ENCODE measurements around the gene PTTG1.

The PTTG1 gene

DNA sequence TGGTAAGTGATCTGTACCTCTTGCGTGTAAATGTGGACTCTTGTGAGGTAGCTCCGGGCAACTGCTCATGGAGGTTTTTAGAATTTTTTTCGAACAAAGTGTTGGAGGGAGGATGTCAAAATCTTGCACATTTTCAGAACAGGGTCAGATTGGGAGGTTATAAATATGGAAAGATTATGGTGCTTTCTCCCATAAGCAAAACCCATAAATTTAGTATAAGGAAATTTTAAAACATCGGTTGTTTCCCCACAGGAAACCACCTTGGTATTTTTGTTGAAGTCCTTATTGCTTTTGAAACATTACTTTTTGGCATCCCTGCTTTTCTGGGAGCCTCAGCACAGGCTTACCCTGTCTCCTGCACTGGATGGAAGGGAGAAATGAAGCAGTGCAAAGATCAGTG lies 33.9 kb downstream of the PTTG1 start:
- DNase-seq (ENCODE audit: low read depth): no peak

DNA sequence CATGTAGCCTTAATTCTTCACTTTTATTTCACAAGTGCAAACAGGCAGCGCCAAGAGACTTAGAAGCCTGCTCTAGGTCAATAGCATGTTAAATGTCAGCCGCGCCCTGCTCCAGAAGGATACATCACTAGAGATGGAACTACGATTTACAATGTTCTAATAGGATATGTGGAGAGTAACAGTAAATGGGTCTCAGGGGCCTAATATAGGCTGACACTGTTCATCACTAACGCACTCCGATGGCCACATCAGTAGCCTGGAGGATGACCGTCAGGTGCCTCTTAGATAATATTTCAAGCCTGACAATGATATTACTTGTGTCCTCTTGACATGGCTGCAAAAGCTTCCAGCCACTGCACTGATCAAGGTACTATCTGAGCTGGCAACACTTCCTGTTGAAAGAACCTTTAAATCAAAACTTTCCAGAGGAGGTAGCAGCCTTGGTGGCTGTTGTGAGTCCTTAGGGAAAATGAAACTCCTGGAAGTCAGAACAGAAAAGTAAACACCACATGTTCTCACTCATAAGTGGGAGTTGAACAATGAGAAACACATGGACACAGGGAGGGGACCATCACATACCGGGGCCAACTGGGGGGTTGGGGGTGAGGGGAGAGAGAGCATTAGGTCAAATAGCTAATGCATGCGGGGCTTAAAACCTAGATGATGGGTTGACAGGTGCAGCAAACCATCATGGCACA lies 35.0 kb downstream of the PTTG1 start:
- DNase-seq (ENCODE audit: low read depth): no peak

- DNase-seq (ENCODE audit: low read depth): no peak
Observed at GRCh38 chr5:160457252-160457651, 35.6 kb downstream of the PTTG1 start.

DNA sequence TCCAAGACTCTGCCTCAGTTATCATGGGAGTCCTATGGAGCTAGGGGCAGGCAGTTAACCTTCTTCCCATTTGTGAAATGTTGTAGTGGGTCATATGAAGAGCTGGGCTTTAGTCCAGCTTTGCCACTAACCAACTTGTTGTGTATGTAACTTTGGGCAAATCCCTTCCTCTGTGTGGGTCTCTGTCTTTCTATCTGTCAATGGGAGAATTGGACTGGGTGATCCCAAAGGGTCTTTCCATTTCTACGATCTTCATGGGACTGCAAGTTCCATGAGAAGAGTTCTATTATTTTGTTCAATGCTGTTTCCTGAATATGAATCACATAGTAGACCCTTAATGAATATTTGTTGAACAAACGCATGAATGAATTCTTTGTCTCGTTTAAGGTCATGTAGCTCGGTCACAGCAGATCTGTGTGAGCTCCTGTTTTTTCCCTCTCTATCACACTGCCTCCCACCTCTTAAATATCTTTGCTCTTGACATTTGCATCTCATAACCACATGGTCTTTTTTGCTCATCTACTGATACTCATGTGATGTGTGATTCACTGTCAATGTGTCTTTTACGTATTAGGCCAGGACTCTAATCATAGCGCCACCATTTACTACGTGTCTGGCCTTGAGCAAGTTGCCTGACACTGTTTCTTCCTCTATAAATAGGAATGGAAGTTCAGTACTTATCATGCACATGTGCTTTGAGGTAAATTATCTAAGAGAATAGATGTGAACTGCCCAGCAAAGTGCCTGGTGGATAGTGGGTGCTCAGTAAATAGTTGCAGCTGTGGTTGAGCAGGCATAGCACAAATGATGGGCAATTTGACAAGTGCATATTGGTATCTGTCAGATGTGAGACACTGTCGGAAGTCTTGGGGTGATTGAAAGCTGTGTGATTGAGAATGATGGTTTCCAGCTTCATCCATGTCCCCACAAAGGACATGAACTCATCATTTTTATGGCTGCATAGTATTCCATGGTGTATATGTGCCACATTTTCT lies 37.4 kb downstream of the PTTG1 start:
- DNase-seq (ENCODE audit: low read depth): no peak

GRCh38 chr5:160460377-160461049 lies 38.9 kb downstream of the PTTG1 start:
- no peak for DNase-seq (ENCODE audit: low read depth)

DNA sequence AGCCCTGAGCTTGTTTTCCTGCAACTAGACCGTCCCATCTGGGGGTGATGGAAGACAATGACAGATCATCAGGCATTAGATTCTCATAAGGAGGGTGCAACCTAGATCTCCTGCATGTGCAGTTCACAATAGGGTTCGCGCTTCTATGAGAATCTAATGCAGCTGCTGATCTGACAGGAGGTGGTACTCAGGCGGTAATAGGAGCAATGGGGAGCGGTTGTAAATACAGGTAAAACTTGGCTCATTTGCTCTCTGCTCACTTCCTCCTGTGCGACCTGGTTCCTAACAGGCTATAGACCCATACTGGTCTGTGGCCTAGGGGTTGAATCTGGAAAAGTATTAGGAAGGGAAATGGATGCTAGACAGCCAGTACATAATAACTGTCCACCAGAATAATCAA lies 39.7 kb downstream of the PTTG1 start:
- DNase-seq (ENCODE audit: low read depth): no peak

- no peak for DNase-seq (ENCODE audit: low read depth)
Observed at GRCh38 chr5:160462167-160462566, 40.5 kb downstream of the PTTG1 start.

DNA sequence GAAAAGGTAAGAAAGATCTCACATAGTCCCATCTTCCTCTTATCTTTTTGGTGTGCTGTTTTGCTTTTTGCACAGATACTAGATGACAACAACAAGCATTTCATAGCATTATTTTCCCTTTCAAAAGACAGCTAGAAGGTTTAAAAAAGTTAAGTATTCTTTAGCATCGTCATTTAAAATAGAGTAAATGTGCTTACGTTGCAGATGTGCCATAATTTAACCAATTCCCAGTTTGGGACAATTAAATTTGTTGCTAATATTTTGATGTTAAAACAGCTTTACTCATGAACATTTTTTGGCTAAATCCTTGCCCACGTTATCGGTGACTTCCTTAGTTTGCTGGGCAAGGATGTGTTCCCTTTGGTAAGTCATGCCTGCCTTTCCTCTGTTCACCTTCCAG lies 41.6 kb downstream of the PTTG1 start:
- no peak for DNase-seq (ENCODE audit: low read depth)

GRCh38 chr5:160463740-160464465 lies 42.2 kb downstream of the PTTG1 start:
- no peak for DNase-seq (ENCODE audit: low read depth)

DNA sequence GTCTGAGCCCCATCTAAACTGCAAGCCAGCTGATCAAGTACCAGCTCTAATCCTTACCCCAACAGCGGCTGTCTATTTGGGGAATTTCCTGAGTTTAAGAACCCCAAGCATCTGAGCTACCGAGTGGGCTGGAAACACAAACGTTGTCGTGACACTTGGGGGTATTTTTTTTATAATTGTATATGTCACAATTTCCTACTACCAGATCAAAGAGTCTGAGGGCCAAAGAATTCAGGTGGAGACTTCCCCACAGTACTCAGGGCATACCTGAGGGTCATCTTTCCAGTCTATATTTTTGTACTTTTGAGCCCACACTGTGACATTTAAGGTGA lies 42.8 kb downstream of the PTTG1 start:
- no peak for DNase-seq (ENCODE audit: low read depth)

DNA sequence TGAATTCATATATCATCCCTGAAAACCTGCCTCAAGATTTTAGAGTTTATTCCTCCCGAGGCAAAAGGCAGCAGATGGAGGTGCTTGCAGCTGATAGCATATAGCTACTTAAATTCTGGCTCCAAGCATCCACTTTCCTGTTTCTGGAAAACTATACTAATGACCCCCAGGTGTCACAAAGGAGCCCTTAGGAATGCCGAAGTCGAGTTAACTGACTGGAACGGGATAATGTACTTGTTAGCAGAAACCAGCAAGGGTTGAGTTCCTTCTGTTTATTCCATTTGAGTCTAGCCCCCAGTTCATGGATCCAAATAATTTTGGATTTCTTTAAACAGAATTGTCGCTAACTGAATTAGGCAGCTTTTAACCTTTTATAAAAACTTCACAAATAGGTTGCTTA lies 44.5 kb downstream of the PTTG1 start:
- no peak for DNase-seq (ENCODE audit: low read depth)

DNA sequence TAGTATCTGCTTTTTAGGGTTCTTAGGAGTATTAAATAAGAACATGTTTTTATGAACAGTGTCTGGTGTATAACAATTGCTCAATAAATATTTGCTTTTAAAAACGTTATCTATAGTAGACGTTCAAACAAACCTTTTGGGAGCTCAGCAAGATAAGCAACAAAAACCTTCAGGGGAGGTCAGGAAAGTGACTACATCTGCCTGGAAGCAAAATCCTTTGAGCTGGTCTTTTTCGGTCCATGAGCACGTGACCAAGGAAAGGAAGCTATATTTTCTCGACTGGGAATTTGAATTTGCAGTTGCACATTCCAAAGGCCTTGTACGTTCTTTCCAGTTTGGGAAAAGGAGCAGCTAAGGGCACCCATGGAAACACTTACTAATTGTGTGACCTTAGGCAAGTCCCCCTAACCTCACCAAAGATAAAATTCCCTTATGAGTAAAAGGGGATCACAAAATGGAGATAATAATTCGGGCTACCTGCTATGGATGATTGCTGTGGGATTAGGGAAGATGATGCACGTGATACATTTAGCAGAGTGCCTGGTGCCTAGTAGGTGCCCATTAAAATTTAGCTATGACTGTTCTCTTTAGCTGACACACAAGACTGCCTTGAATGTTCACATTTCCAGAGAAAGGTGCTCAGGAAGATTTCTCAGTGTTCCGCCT lies 45.4 kb downstream of the PTTG1 start:
- DNase-seq (ENCODE audit: low read depth): no peak

DNA sequence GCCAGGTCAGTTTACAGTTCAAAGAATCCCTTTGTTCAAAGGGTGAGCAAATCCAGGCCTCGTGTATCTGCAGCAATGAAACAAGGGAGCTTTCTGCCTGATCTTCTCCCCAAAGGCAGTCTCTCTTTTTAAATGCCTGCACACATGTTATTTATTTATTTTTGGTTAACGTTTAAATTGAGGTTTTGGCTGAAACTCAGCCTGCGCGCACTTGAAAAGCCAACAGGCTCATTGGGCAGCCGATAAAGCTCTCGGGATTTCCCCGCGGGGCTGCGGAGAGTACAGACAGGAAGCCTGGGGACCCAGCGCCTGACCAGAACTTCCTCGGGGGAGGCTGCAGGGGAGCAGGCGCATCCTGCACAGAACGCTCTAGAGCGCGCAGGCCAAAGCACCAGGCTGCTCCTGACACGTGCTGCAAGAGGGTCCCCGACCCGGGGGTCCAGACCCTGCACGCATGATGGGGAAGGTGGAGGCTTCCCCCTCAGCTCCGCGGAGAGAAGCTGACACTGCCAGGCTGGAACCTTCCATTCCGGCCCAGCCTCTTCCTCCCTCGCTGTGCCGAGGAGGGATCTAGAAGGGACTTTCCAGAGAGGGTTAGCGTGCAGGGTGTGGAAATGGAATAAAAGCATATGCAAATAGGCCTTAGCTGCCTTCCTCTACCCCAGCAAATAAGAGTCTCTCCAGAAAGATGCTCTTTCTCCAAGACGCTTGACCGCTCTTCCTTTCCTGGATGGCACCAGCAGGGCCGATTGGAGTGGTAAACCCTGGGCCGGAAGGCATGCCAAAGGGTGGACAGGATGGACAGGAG lies 46.1 kb downstream of the PTTG1 start:
- no peak for DNase-seq (ENCODE audit: low read depth)

DNA sequence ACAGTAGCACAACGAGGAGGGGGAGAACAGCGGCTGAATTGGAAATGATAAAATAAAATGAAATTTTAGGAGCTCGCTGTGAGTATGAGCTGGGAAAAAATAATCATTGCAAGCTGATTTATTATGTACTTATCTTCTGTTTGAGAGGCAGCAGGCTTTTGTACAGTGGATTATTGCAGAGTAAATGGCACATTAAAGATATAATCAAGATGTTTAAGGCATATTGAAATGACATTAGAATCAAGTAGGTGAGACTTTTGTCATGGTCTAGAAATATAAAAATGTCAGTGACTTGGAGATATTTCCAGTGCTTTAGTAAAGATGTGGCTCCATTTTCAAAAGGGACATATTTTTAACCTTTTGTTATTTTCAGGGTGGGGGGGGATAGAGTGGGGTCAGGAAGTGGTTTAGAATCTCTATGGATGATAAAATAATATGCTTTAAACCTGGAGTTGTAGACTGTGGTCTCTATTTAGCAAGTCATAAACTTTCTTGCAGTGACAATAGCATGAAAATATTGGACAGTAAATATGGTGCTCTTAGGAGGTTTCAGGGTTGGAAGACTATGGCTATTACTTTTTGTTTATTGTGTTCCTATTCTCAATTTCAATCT lies 46.8 kb downstream of the PTTG1 start:
- DNase-seq (ENCODE audit: low read depth): no peak

DNA sequence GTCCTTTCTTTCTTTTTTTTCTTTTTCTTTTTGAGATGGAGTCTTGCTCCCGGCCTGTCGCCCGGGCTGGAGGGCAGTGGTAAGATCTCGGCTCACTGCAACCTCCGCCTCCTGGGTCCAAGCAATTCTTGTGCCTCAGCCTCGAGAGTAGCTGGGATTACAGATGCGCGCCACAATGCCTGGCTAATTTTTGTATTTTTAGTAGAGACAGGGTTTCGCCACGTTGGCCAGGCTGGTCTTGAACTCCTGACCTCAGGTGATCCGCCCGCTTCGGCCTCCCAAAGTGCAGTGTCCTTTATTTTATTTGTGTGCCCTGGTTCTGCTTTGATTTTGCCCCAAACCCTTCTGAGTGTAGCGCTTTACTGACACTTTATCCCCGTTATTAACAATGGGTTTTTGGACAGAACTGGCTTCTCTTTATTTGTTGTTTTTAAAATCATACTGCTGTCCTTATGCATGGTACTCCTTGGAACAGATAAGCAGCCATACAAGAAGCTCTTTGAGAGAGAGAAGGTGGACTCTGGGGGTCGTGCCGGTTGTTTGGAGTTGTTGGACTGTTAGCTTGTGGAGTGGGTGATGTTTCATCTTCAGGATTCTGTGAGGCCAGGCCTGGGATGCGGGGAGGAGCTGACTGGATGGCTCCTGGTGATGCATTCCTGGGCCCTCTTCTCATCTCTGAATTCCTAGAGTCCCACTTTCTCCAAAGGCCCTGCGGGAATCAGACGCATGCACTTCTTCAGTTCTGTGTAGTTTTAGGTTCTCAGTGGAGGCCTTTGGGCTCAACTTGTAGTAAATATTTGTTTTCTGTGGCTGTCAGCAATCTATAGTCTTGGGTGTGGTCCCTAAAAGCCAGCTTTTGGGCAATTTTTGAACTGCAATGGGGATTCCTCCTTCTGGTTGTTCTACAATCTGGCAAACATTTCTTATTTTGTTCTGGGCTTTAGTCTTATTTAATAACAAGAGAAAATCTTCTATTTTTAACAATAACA lies 47.8 kb downstream of the PTTG1 start:
- DNase-seq (ENCODE audit: low read depth): no peak

DNA sequence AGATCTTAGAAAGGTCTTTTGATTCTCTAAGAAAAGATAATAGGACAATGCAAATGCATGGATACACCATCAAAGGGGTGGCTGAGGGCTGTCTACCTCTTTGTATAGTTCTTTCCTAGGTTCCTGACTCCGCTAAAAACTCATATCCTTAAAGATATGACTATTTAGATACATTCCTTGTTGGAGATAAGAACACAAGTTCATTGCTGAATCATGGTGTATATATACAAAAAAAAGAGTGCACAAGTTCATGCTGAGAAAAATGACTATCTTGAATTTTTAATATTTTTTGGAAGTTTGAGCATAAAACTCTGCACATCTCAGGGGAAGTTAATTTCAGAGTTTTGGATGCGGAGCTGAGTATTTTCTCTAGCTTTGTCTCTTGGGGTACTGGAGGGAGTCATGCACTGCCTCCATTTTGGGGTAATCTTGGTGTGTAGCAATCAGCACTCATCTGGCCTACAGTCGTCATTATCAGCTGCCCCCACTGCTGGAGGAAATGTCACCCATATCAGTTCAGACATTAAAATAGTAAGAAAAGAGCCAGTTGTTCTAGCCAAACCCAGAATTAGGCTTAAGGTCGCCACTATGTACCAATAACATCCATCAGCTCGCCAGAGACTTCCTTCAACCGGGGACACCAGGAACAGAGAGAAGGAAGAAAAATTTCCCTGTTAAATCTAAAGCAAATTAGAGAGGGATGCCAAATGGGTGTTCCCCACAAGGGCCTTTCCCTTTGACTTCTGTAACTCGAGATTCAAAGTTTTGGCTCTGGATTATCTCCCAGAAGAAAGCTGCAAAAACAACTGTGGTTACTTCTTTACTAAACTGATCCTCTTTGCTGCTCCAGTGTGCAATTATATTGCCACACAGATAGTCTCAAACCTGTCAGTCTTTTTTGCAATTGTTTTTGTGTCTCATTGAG lies 49.0 kb downstream of the PTTG1 start:
- DNase-seq (ENCODE audit: low read depth): no peak

GRCh38 chr5:160471761-160472160 lies 50.1 kb downstream of the PTTG1 start:
- DNase-seq (ENCODE audit: low read depth): no peak

- no peak for DNase-seq (ENCODE audit: low read depth)
Observed at GRCh38 chr5:160472482-160472881, 50.8 kb downstream of the PTTG1 start.
